NB4 (cell line): ENCODE data around the gene LGALS3.

Source experiments
- CTCF ChIP-seq: IDR thresholded peaks from one replicate; pipeline ENCODE4 v1.5.1; 2012; ENCODE audit warnings: low read depth, low read length
- MAX ChIP-seq: IDR thresholded peaks from 2 replicates; pipeline ENCODE4 v1.6.1; 2011; ENCODE audit warnings: low read depth, low read length

DNA sequence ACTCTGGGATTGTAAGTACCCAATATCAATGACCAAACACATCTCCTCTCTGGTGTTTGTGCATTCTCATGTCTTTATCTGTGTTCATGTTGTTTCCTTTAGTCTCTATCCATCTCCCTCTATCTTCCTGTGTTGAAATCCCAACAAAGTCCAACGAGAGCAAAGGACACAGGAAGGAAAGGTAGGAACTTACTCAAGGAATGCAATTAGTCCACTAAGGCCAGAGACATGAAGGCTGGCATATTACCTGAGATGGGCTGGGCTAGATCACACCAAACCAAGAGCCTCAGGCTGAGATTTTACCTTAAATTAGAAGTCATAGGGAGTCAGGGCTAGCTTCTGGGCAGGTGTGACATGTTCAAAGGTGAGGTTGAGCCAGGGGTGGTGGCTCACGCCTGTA is 14.3 kb upstream of the LGALS3 start:
- TF ChIP-seq MAX (no peak), CTCF (no peak)
